Naive B cell (primary cell): ENCODE results near the gene MGAT4B. TPM values are rescaled to one million over a fixed set of nuclear protein-coding genes. Genes with fewer than 3 reads are reported as not detected.

ENCODE experiments used
- ATAC-seq, 2 donors: fragments of 150-1000 bp; cut with Tn5 transposase; 2 replicates each; pipeline ENCODE4 v1.10.0; 2021; ENCODE audit warnings: low read depth in 2 of 2, mild to moderate bottlenecking in 2 of 2, moderate library complexity in 2 of 2
- DNase-seq: peaks from one replicate; pipeline ENCODE4 v3.0.0; 2022
- H3K27ac Mint-ChIP-seq, 6 donors: one replicate each; pipeline ENCODE4 v1.8.0; 2020 to 2022; ENCODE audit warnings: mild to moderate bottlenecking in 6 of 6, mixed read lengths in 6 of 6, moderate library complexity in 5 of 6, inconsistent platforms in 2 of 6
- H3K27me3 Mint-ChIP-seq, 3 donors: one replicate each; pipeline ENCODE4 v1.8.0; 2021 to 2022; ENCODE audit warnings: mixed read lengths in 3 of 3, mild to moderate bottlenecking in 1 of 3
- H3K36me3 Mint-ChIP-seq, 2 donors: one replicate each; pipeline ENCODE4 v1.8.0; 2020 to 2022; ENCODE audit warnings: mixed read lengths in 2 of 2, inconsistent platforms in 1 of 2, mild to moderate bottlenecking in 1 of 2
- H3K4me1 Mint-ChIP-seq, 3 donors: one replicate each; pipeline ENCODE4 v1.8.0; 2020 to 2022; ENCODE audit warnings: mixed read lengths in 3 of 3, inconsistent platforms in 1 of 3, mild to moderate bottlenecking in 1 of 3, moderate library complexity in 1 of 3
- H3K4me3 Mint-ChIP-seq, 8 donors: one replicate each; pipeline ENCODE4 v1.8.0; 2020 to 2022; ENCODE audit warnings: mild to moderate bottlenecking in 8 of 8, mixed read lengths in 8 of 8, moderate library complexity in 8 of 8, inconsistent platforms in 2 of 8
- H3K9me3 Mint-ChIP-seq, 7 donors: one replicate each; pipeline ENCODE4 v1.8.0; 2020 to 2022; ENCODE audit warnings: mixed read lengths in 7 of 7, mild to moderate bottlenecking in 5 of 7, inconsistent platforms in 2 of 7, moderate library complexity in 1 of 7
- polyA plus RNA-seq, 6 donors: library from polyadenylated mRNA; unstranded; fragments of 300-500 nt; fragmentation: Illumina TruSeq; gene quantifications; one replicate each; pipeline ENCODE4 v1.2.3, GENCODE V29; 2021; ENCODE audit warnings: low read depth in 6 of 6

Gene MGAT4B
- polyA plus RNA-seq, 6 donors from 2014 or later = 6.2 to 17.3 (median 9.5) TPM

DNA sequence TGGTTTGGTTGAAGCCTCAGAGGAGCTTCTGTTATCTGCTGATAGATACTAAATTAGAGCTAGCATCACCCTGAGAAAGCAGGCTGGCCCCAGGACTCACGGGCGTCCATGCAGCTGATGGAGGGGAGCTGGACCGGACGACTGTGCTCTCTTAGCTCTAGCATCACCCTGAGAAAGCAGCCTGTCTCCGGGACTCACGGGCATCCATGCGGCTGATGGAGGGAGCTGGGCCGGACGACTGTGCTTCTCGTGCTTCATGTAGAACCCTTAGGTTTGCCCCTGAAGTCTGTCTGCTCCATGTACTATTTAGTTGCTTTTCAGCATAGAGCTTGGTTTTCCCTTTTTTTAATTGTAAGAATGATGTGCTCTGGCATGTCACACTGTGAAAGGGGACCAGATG lies 29.2 kb downstream of the MGAT4B start:
- H3K27ac Mint-ChIP-seq = peak overlapping the region in 3 of 6 donors; percentile 20 to 94 (median 57)

DNA sequence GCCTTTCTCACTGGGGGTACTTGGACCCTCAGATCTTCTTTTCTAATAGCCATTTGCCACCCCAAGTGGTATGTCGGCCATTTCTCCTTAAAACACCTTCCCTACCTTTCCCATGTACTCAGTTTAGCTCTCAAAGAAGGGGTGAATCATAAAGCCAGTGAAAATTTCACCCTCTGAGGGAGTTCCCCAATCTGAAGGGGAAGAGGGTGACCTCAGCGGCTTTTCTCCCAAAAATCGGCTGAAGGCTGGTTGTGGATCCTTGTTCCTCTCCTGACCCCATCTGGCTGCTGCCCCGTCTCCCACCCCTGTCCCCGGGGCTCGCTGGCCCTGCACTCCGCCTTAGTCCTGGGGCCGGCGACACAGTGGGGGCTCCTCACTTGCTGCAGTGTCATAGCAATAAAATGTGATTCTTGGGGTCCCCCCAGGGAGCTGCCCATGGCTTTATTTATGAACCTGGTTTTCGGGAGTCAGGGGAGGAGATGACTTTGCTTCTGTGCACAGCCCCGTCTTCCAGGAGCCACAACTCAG lies 30.2 kb downstream of the MGAT4B start:
- Mint-ChIP-seq H3K36me3 (peaks cover 11 to 37% of the 10 kb centered on the region in 2 donors), H3K9me3 (peaks cover 0 to 2% (median 0%) of the 10 kb centered on the region in 7 donors), H3K4me1 (peaks cover 0 to 11% (median 3%) of the 10 kb centered on the region in 3 donors), H3K27ac (peak overlapping the region in 1 of 6 donors; percentile 41), H3K4me3 (no peak overlapping the region), H3K27me3 (no peaks in the 10 kb centered on the region)
- no peak for DNase-seq
- no peak for ATAC-seq

More for the DNA sequence above, 29.2 kb downstream of the MGAT4B start:
- H3K36me3 Mint-ChIP-seq = peaks cover 11 to 32% of the 10 kb centered on the region in 2 donors
- H3K9me3 Mint-ChIP-seq = peaks cover 0 to 2% (median 0%) of the 10 kb centered on the region in 7 donors
- DNase-seq (no peak), ATAC-seq (no peak)
- H3K4me1 Mint-ChIP-seq = peaks cover 0 to 11% (median 3%) of the 10 kb centered on the region in 3 donors
- no peak overlapping the region for H3K4me3 Mint-ChIP-seq
- H3K27me3 Mint-ChIP-seq = no peaks in the 10 kb centered on the region

GRCh38 chr5:179774442-179774841 lies 32.2 kb downstream of the MGAT4B start:
- no peak overlapping the region for H3K27ac Mint-ChIP-seq
- ATAC-seq = no peak
- no peak for DNase-seq
- peaks cover 0 to 2% (median 0%) of the 10 kb centered on the region in 7 donors for H3K9me3 Mint-ChIP-seq
- no peak overlapping the region for H3K4me3 Mint-ChIP-seq
- H3K4me1 Mint-ChIP-seq = peaks cover 0 to 11% (median 6%) of the 10 kb centered on the region in 3 donors
- peaks cover 11 to 40% of the 10 kb centered on the region in 2 donors for H3K36me3 Mint-ChIP-seq
- no peaks in the 10 kb centered on the region for H3K27me3 Mint-ChIP-seq

GRCh38 chr5:179773686-179774040 lies 33.0 kb downstream of the MGAT4B start:
- H3K4me1 Mint-ChIP-seq = peaks cover 3 to 11% (median 6%) of the 10 kb centered on the region in 3 donors
- H3K4me3 Mint-ChIP-seq = no peak overlapping the region
- ATAC-seq (no peak), DNase-seq (no peak)
- H3K27ac Mint-ChIP-seq = peak overlapping the region in 1 of 6 donors; percentile 69
- H3K27me3 Mint-ChIP-seq = no peaks in the 10 kb centered on the region
- peaks cover 11 to 38% of the 10 kb centered on the region in 2 donors for H3K36me3 Mint-ChIP-seq
- peaks cover 0 to 2% (median 0%) of the 10 kb centered on the region in 7 donors for H3K9me3 Mint-ChIP-seq

DNA sequence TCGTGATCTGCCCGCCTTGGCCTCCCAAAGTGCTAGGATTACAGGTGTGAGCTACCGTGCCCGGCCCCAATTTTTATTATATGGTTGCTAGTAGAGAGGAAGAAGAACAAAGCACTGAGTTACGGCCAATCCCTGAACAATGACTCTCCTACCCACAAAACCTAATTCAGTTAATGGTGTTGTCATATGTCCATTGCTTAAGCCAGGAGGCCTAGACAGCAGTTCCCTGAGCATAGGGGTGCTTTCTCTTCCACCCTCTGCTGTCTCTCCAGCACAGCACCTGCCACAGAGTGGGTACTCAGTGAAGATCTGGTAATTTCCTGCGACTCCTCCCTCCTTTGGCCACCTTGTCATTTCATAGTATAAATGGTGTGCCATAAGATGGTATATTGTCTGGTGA lies 34.3 kb downstream of the MGAT4B start:
- peak overlapping the region in 1 of 6 donors; percentile 17 for H3K27ac Mint-ChIP-seq
- peaks cover 0 to 2% (median 0%) of the 10 kb centered on the region in 7 donors for H3K9me3 Mint-ChIP-seq
- ATAC-seq (no peak), DNase-seq (no peak)
- H3K27me3 Mint-ChIP-seq = no peaks in the 10 kb centered on the region
- peaks cover 7 to 11% (median 9%) of the 10 kb centered on the region in 3 donors for H3K4me1 Mint-ChIP-seq
- peaks cover 6 to 28% of the 10 kb centered on the region in 2 donors for H3K36me3 Mint-ChIP-seq
- H3K4me3 Mint-ChIP-seq = no peak overlapping the region

DNA sequence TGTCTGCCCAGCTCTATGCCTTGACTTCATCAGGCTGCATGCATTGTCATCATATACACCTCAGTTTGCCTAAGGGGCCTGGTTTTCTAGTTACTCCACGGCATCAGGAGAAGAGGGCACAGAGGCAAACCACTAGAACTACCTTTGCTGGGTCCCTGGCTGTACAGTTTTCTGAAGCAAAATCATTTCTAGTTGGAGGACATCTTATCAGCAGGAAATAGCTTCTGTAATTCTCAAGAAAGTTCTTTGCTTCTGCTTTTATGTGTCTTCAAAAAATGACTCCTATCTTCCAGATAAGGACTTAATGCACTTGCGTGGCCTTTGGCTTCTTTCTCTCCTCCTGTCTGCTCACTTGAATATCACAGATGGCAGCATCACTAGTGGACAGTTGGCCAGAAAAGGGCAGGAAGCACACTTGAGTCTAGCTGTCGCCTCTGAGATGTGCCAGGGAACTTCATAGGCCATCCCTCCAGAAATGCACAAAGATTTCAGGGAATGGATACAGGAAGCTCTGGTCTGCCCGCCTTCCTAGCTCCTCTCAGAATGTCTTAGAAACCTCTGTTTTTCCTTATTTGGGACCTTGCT lies 35.3 kb downstream of the MGAT4B start:
- Mint-ChIP-seq H3K4me3 (no peak overlapping the region), H3K9me3 (peaks cover 0 to 2% (median 0%) of the 10 kb centered on the region in 7 donors), H3K27me3 (no peaks in the 10 kb centered on the region), H3K4me1 (peaks cover 9 to 15% (median 14%) of the 10 kb centered on the region in 3 donors), H3K27ac (peak overlapping the region in 2 of 6 donors; percentile 35 to 54), H3K36me3 (peaks cover 8 to 28% of the 10 kb centered on the region in 2 donors)
- ATAC-seq (no peak), DNase-seq (no peak)

DNA sequence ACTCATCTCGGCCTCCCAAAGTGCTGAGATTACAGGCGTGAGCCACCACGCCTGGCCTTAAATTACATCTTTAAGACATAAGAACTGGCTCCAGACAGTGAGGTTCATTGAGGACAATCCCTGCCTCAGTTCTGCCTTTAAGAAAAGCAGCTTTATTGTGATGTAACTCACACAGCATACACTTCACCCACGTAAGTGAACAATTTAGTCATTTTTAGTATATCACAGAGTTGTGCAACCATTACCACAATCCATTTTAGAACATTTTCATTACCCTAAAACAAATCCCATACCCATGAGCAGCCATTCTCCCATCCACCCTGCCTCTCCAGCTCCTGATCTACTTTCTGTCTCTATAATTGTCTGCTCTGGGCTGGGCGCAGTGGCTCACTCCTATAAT lies 36.9 kb downstream of the MGAT4B start:
- H3K27ac Mint-ChIP-seq = peak overlapping the region in 1 of 6 donors; percentile 29
- H3K4me1 Mint-ChIP-seq = peaks cover 12 to 24% (median 18%) of the 10 kb centered on the region in 3 donors
- H3K27me3 Mint-ChIP-seq = no peaks in the 10 kb centered on the region
- H3K9me3 Mint-ChIP-seq = peaks cover 0 to 2% (median 0%) of the 10 kb centered on the region in 7 donors
- ATAC-seq (no peak), DNase-seq (no peak)
- no peak overlapping the region for H3K4me3 Mint-ChIP-seq
- peaks cover 10 to 28% of the 10 kb centered on the region in 2 donors for H3K36me3 Mint-ChIP-seq

- DNase-seq (no peak), ATAC-seq (no peak)
- no peaks in the 10 kb centered on the region for H3K27me3 Mint-ChIP-seq
- H3K27ac Mint-ChIP-seq = peak overlapping the region in 1 of 6 donors; percentile 29
- H3K36me3 Mint-ChIP-seq = peaks cover 10 to 28% of the 10 kb centered on the region in 2 donors
- H3K4me3 Mint-ChIP-seq = no peak overlapping the region
- H3K9me3 Mint-ChIP-seq = peaks cover 0 to 2% (median 0%) of the 10 kb centered on the region in 7 donors
- H3K4me1 Mint-ChIP-seq = peaks cover 12 to 24% (median 18%) of the 10 kb centered on the region in 3 donors
Observed at GRCh38 chr5:179769271-179769670, 37.4 kb downstream of the MGAT4B start.

DNA sequence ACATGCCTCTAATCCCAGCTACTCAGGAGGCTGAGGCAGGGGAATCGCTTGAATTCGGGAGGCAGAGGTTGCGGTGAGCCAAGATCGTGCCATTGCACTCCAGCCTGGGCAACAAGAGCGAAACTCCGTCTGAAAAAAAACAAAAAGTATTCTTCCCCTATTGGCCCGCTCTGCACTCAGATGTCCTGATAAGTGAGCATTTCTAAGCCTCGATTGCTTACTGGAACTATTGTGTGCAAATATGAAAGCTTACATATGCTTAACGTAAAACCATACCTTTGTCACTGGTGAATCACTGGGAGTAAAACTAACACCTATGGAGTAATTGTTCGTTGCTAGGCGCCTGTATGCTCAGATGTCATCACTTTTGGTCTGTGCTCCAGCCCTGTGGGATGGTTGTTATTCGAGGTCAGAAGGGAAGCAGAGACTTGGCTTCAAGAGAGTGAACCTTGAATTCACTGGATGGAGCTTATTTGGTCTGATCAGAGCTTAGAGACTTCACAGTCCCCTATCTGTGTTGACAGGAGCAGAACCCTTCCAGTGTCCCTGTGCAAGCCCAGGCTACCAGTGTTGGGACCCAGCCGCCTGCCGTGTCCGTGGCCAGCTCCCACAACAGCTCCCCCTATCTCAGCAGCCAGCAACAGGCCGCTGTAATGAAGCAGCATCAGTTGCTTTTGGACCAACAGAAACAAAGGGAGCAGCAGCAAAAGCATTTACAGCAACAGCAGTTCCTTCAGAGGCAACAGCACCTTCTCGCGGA lies 38.2 kb downstream of the MGAT4B start:
- Mint-ChIP-seq H3K9me3 (peaks cover 0 to 2% (median 0%) of the 10 kb centered on the region in 7 donors), H3K4me3 (no peak overlapping the region), H3K27ac (no peak overlapping the region), H3K4me1 (peaks cover 18 to 29% (median 25%) of the 10 kb centered on the region in 3 donors), H3K27me3 (no peaks in the 10 kb centered on the region), H3K36me3 (peaks cover 10 to 23% of the 10 kb centered on the region in 2 donors)
- no peak for ATAC-seq
- no peak for DNase-seq

DNA sequence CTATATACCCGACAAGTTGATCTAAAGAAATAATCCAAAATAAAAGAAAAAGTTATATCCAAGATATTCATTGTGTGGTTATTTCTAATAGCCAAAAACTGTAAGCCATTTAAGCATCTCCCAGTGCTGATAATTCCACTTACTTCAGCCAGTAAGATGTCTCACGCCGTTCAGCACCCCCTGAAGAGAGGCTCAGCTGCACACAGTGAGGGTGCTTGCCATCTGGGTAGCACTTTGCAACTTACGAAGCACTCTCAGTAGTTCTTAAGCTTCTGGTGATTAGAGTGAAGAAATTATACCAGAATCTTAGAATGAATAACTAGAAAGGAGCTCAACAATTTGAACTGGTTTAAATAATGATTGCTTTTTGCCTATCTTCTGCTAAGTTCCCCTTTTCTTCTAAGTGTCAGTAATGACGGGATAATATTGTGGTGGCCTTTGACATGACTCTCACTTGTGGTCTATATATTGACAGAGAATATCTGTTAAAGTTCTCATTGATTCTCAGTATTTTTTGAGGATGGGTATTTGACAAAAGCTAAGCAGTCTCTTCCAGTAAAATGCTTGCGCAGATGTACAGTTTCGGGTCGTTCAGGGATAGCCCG lies 39.1 kb downstream of the MGAT4B start:
- ATAC-seq (no peak), DNase-seq (no peak)
- no peak overlapping the region for H3K4me3 Mint-ChIP-seq
- H3K27ac Mint-ChIP-seq = peak overlapping the region in 3 of 6 donors; percentile 15 to 33 (median 28)
- H3K27me3 Mint-ChIP-seq = no peaks in the 10 kb centered on the region
- no peaks in the 10 kb centered on the region for H3K9me3 Mint-ChIP-seq
- peaks cover 21 to 38% (median 25%) of the 10 kb centered on the region in 3 donors for H3K4me1 Mint-ChIP-seq
- H3K36me3 Mint-ChIP-seq = peaks cover 10 to 14% of the 10 kb centered on the region in 2 donors

- Mint-ChIP-seq H3K36me3 (peaks cover 7 to 10% of the 10 kb centered on the region in 2 donors), H3K27ac (no peak overlapping the region), H3K9me3 (no peaks in the 10 kb centered on the region), H3K27me3 (no peaks in the 10 kb centered on the region), H3K4me1 (peaks cover 25 to 45% (median 29%) of the 10 kb centered on the region in 3 donors), H3K4me3 (no peak overlapping the region)
- ATAC-seq = no peak
- no peak for DNase-seq
Observed at GRCh38 chr5:179766726-179767455, 39.8 kb downstream of the MGAT4B start.

- DNase-seq (no peak), ATAC-seq (no peak)
- Mint-ChIP-seq H3K4me1 (peaks cover 29 to 51% (median 35%) of the 10 kb centered on the region in 3 donors), H3K27ac (peak overlapping the region in 2 of 6 donors; percentile 15 to 24), H3K27me3 (no peaks in the 10 kb centered on the region), H3K9me3 (no peaks in the 10 kb centered on the region), H3K4me3 (no peak overlapping the region), H3K36me3 (peaks cover 7 to 10% of the 10 kb centered on the region in 2 donors)
Observed at GRCh38 chr5:179766021-179766725, 40.5 kb downstream of the MGAT4B start.
